NB4 (cell line): Measurements from ENCODE around the gene FANCD2.
A peak's percentile ranks its signal among the peaks of the same experiment; 100 is the strongest.
"Not testable (repeated sequence)": the region's sequence is repeated elsewhere in the genome, so short reads cannot be mapped to it uniquely, and the experiment has no call there.

ENCODE experiments used
- DNase-seq: peaks from one replicate; pipeline ENCODE4 v3.0.0; 2010; ENCODE audit warnings: low read depth
- H3K4me3 ChIP-seq: one replicate; pipeline ENCODE4 v1.5.1; 2011; ENCODE audit warnings: mild to moderate bottlenecking, low read depth, low read length, moderate library complexity
- MYC ChIP-seq: IDR thresholded peaks from 2 replicates; pipeline ENCODE4 v1.6.1; 2011; ENCODE audit warnings: low read depth, low read length
- POLR2A ChIP-seq: IDR thresholded peaks from 2 replicates; pipeline ENCODE4 v1.6.1; 2011; ENCODE audit warnings: mild to moderate bottlenecking; ENCODE audit not compliant: insufficient read length; ENCODE audit errors: extremely low read depth
- TF ChIP-seq, protein P1 (sequence below): IDR thresholded peaks from 2 replicates; pipeline ENCODE4 v1.6.1; 2011; ENCODE audit warnings: low read depth, low read length
- TF ChIP-seq, protein P2 (sequence below): IDR thresholded peaks from one replicate; pipeline ENCODE4 v1.5.1; 2012; ENCODE audit warnings: low read depth, low read length

Gene FANCD2

DNA sequence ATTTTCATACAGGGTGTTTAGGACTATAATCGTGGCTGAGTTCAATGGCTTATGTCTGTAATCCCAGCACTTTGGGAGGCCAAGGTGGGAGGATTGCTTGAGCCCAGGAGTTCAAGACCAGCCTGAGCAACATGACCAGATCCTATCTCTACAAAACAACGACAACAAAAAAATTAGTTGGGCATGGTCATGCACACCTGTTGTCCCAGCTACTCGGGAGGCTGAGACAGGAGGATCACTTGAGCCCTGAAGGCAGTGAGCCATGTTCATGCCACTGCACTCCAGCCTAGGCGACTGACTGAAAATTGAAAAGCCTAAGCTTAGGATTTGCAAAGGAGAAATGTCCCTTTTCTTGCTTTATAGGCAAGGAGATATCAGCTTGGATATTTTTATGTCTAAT is 90.7 kb downstream of the FANCD2 start:
- TF ChIP-seq POLR2A (no peak), MYC (no peak)
- TF ChIP-seq, protein P1, sequence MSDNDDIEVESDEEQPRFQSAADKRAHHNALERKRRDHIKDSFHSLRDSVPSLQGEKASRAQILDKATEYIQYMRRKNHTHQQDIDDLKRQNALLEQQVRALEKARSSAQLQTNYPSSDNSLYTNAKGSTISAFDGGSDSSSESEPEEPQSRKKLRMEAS: no peak
- TF ChIP-seq, protein P2, sequence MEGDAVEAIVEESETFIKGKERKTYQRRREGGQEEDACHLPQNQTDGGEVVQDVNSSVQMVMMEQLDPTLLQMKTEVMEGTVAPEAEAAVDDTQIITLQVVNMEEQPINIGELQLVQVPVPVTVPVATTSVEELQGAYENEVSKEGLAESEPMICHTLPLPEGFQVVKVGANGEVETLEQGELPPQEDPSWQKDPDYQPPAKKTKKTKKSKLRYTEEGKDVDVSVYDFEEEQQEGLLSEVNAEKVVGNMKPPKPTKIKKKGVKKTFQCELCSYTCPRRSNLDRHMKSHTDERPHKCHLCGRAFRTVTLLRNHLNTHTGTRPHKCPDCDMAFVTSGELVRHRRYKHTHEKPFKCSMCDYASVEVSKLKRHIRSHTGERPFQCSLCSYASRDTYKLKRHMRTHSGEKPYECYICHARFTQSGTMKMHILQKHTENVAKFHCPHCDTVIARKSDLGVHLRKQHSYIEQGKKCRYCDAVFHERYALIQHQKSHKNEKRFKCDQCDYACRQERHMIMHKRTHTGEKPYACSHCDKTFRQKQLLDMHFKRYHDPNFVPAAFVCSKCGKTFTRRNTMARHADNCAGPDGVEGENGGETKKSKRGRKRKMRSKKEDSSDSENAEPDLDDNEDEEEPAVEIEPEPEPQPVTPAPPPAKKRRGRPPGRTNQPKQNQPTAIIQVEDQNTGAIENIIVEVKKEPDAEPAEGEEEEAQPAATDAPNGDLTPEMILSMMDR: no peak
- DNase-seq: no peak
- H3K4me3 ChIP-seq: peak overlapping the region; percentile 99

GRCh38 chr3:10119376-10119775 is 93.1 kb downstream of the FANCD2 start:
- TF ChIP-seq, protein P1: no peak
- TF ChIP-seq POLR2A (no peak), MYC (no peak)
- TF ChIP-seq, protein P2: no peak
- no peak for DNase-seq

GRCh38 chr3:10121064-10121463 is 94.8 kb downstream of the FANCD2 start:
- TF ChIP-seq, protein P1: no peak
- TF ChIP-seq MYC: no peak
- no peak for DNase-seq
- H3K4me3 ChIP-seq: no peak overlapping the region

More at GRCh38 chr3:10119376-10119775, 93.1 kb downstream of the FANCD2 start:
- no peak overlapping the region for H3K4me3 ChIP-seq

DNA sequence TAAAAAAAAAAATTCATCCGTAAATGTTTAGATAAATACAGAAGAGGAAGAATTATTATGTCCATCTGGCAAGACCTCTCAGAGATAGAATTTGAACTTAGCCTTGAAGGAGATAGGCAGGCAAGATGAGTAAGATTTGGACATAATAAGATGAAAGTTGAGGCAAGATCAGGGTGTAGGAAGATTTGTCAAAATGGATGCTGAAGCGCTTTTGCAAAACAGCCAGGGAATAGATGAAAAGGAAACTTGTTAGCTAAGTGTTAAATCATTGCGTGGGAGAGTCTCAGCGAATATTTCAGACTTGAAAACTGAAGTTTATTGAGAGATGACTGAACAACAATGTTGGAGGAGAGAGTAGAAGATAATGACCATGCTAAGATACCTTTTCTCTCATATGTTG is 96.5 kb downstream of the FANCD2 start:
- no peak for DNase-seq
- no peak overlapping the region for H3K4me3 ChIP-seq
- TF ChIP-seq POLR2A (no peak), MYC (no peak)
- TF ChIP-seq, protein P1: no peak
- TF ChIP-seq, protein P2: no peak

- not testable (repeated sequence) for H3K4me3 ChIP-seq, DNase-seq
Observed at GRCh38 chr3:10135872-10136271, 109.6 kb downstream of the FANCD2 start.

DNA sequence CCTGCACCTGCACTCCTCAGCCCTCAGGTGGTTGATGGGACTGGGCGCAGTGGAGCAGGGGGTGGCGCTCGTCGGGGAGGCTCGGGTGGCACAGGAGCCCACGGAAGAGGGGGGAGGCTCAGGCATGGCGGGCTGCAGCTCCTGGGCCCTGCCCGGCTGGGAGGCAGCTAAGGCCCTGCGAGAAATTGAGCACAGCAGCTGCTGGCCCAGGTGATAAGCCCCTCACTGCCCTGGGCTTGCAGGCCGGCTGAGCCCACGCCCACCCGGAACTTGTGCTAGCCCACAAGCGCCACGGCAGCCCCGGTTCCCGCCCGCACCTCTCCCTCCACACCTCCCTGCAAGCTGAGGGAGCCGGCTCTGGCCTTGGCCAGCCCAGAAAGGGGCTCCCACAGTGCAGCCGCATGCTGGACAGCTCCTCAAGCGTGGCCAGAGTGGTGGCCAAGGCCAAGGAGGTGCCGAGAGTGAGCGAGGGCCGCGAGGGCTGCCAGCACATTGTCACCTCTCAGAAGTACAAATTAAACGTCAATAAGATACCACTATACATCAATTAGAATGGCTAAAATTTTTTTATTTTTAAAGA is 110.3 kb downstream of the FANCD2 start:
- no peak overlapping the region for H3K4me3 ChIP-seq
- DNase-seq: no peak
- TF ChIP-seq MYC (no peak), POLR2A (no peak)
- TF ChIP-seq, protein P2: no peak
- TF ChIP-seq, protein P1: no peak

- H3K4me3 ChIP-seq: no peak overlapping the region
- DNase-seq: peak; percentile 15
- TF ChIP-seq POLR2A (no peak), MYC (no peak)
- TF ChIP-seq, protein P1: no peak
- TF ChIP-seq, protein P2: no peak
Observed at GRCh38 chr3:10137178-10137577, 110.9 kb downstream of the FANCD2 start.
